ENCODE data around the gene ITIH2.
"Not testable (repeated sequence)": the region's sequence is repeated elsewhere in the genome, so short reads cannot be mapped to it uniquely, and the experiment has no call there.

ITIH2 gene

DNA sequence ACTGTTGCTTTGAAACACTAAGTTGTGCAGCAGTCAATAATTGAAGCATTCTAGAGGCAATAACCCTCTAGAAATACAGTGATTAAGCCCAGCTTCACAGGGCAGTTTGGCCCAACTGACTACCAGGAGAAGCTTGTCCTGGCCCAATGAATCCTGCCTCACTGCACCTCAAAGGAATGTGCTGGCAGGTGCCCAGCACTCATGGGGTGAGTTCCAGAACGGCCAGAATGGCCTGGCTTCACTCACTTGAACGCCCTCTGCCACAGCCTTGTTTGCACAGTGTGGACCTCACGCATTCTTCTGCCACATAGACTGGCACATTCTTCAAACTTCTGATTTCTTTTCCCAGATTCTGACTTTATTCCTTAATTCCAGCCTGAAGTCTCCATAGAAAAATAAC, 6.6 kb upstream of the ITIH2 start:
- DNase-seq = no peak

DNA sequence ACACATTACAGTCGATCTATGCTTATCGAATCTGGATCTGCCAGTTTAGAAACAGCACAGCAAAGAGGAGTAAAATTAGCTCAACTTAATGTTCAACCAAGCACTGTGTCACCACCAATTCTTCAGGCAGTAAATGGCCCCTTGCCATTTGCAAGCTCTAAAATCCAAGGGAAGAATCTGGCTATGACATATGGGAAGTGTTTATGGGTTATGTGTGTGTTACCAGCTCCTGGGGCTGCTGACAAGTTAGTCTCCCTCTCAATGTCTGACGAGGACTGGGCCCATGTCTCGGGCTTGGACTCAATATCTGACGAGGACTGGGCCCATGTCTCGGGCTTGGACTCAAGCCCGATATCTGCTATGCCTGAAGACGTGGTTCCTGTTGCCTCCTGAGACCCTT, 5.7 kb upstream of the ITIH2 start:
- no peak for DNase-seq

DNA sequence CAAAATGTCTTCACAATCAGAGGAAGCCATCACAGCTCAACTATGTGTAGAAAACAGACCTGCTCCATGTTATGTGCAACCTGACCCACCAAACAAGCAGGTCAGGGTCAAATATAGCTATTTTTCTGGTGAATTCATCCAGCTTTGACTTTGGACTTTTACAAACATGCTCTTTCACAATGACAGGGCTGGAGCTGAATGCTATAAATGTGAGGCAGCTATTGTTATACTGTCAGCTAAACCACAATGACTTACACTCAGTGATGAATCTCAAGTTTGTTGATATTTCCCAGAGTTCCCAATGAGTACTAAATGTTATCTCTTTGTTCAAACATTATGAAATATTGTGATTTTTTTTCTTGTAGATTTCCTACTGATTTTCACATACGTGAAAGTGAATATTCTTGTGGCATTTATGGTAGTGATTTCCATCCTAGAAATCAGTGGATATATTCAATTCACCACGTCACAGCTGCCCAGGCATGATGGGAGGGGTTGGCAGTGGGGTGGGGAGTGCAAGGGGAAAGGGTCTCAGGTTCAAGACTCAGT, 2.5 kb upstream of the ITIH2 start:
- DNase-seq = no peak

DNA sequence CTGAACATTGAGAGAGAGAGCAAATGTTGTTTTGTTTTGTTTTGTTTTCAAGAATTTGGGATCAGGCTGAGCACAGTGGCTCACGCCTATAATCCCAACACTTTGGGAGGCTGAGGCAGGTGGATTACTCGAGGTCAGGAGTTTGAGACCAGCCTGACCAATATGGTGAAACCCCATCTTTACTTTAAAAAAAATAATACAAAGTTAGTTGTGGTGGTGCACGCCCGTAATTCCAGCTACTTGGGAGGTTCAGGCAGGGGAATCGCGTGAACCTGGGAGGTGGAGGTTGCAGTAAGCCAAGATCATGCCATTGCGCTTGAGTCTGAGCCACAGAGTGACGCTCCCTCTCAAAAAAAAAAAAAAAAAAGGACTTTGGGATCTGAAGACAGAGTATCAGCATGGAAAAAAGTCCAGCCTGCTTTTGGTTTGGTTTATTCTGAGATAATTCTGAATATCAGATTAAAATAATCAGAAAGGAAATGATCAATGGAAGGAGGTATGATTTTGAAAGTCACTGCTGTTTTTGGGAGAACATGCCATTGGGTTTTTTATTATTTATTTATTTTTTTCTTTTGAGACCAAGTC, 1.9 kb upstream of the ITIH2 start:
- no peak for DNase-seq

DNA sequence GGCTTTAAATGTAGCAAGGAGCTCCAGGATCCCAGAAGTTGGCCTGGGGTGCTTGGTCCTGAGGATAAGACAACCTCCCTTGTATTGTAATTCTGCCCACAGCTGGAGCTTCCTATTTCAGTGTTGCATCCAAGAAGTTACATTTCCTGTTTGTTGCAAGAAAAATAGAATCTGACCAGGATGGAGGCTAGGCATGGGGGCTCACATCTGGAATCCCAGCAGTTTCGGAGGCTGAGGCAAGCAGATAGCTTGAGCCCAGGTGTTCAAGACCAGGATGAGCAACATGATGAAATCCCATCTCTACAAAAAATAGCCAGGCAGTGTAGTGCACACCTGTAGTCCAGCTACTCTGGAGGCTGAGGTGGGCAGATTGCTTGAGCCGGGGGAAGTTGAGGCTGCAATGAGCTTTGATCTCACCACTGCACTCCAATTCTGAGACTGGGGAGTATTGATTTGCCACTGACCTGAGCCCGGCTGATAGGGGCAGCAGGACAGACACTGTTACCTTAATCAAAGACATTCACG, 766 bp upstream of the ITIH2 start:
- DNase-seq = no peak

DNA sequence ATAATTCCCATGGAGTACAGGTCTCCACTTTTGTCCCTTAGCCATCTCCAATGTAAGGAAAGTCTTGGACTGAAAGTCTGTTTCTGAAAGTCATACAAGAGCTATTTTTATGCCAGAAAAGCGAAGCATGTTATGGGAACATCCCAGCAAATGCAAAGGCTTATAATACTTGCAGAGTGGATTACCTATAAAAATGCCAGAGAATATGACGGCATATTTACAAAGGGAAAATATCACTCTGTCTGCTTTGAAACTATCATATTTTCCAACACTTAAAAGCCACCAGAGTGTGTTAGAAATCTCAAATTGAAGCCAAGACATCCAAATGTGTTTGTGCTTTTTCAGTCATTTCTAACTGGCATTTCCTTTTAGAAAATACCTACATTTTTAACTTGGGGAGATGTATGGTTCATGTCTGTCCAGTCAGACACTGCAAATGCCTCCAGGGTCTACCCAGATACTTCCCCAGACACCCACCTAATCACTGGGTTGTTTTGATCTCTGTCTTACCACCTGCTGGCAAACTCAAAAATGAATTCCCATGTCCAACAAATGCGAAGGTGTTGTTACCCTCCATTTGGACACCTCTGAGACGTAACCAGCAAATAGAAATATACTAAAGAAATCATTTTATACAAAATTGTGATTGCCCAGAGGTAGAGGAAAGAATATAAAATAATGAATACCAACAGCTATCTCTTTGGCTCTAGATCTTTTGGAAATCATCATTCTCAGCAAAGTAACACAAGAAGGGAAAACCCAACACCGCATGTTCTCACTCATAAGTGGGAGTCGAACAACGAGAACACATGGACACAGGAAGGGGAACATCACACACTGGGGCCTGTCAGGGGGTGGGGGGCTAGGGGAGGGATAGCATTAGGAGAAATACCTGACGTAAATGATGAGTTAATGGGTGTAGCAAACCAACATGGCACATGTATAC, 1.2 kb downstream of the ITIH2 start:
- DNase-seq = no peak

DNA sequence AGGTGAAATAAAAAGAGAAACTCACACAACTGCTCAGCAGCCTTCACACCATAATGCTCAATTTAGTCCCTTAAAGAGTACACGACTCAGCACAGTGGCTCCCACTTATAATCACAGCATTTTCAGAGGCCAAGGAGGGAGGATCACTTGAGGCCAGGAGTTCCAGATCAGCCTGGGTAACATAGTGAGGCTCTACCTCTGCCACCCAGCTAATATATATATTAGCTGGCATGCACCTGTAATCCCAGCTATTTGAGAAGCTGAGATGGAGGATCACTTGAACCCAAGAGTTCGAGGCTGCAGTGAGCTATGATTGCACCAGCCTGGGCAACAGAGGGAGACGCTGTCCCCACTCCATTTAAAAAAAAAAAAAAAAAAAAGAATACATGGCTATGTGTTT, 2.2 kb downstream of the ITIH2 start:
- DNase-seq = no peak

DNA sequence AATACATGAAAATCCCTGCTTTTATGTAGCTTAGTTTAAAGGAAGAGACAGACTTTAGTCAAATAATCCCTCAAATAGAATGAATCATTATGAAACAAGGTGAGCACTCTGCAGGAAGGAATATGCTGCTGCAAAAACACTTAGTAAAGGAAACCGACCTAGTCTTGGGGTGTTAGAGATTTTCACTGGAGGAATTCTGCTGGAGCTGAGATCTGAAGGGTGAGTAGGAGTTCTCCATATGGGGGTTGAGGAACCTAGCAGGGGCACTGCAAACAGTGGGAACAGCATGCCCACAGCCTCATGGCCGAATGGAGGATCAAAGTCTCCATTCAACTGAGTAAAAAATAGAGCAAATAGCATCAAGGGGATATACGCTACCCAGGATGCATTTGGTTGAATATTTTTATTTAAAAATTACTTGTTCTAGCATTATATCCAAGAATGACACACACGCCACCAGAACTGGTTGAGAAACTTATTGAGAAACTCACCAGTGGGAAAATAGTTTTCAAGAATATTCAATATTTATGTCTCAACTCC, 3.5 kb downstream of the ITIH2 start:
- DNase-seq = no peak

DNA sequence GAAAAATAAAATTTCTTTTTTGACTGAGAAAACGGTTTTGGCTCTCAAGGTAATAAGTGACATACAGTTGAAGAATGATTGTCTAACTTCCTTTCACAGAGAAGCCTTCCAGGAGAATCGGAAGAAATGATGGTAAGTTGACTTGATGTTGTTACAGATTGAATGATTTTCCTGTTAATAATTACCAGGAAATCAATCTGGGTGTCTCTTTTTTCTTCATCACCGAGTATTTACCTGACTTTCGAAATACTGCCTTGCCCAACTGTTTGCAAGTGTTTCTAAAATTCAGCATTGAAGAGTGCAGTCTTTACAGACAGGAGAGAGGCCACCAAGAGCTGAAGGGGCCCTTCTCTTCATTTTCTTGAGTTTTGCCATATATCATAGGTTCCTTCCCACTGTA, 4.0 kb downstream of the ITIH2 start:
- DNase-seq = no peak

DNA sequence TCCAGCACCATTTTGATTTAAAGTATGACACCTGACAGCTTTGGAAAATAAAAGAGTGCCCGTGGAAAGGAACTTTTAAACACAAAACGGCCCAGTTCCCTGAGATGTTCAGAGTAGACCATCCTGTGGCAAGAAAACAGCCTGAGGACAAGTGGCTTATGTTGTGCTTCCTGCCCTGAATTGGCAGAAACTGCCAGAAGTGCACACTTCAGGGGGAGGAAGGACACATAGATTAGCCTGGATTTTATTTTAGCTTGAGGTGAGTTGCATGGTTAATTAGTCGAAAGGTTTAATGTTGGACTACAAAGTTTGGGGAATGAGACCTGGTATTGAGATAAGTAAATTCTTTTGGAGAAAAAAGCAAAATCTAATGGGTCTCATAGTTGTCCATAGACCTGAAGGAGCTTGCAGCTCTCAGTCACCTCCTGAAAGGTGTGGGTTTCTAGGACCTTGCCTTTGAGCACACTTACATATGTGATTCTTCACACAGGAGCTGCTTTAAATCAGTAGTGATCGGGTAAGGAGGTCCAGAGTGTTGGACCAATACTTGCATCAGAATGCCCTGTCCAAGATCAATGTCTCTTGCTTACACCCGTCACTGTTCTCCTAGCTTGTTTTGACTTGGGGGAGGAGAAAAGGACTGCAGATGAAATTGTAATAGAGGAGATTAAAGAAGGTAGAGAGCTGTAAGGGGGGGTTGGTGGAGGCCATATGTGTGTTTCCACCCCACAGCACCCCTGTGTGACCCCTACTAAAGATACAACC, 4.9 kb downstream of the ITIH2 start:
- no peak for DNase-seq

DNA sequence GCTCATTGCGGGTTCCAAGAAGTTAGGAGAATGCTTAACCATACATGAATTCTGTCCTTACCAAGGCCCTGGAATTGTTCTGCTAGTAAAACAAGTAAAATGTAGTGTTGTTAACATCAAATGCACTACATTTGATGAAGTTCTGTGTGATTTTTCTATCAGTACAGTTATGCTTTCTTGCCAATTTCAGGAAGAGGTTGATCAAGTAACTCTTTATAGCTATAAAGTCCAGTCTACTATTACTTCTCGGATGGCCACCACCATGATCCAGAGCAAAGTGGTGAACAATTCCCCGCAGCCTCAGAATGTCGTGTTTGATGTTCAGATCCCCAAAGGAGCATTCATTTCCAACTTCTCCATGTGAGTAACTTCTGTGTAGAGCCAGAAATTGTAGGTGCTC, 5.7 kb downstream of the ITIH2 start:
- DNase-seq = no peak

DNA sequence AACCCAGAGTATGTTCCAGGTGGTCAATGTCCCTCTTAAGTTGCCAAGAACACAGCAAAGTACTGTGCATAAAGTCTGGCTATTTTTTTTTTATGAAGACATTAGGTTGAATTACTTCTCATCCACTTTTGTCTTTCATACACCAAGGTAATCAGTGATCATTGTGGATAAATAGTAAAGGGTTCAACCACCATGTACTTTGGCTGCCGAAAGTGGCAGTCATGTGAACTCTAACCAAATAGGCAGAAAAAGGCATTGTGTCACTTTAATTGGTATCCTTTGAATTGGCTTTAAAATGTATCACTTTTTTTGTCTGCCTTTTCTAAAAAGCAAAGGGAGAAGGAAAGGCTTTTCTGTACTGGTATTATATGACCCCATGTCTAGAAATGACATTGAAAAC, 7.3 kb downstream of the ITIH2 start:
- no peak for DNase-seq

DNA sequence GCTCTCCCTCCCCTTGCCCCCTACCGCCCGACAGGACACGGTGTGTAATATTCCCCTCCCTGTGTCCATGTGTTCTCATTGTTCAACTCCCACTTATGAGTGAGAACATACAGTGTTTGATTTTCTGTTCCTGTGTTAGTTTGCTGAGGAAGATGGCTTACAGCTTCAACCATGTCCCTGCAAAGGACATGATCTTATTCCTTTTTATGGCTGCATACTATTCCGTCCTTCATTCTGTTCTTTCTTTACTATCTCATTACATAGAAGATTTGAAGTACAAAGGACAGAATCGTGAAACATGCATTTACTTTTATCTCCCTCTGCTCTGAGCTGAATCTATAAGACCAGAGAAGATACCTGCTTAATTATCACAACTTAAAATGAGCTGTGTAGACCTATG, 8.0 kb downstream of the ITIH2 start:
- not testable (repeated sequence) for DNase-seq

DNA sequence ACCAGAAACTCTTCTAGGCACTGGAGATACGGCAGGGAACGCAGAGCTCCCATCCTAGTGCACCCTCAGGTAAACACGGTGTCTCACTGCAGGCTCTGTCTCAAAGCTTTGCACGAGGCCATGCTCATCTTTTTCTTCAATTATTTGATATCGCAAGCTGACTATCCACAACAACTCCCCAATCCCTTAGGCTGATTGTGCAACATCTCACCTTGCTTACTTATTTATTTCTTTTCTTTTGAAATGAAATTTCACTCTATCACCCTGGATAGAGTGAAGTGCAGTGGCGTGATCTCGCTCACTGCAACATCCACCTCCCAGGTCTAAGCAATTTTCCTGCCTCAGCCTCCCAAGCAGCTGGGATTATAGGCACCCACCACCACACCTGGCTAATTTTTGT, 12.4 kb downstream of the ITIH2 start:
- DNase-seq = no peak

DNA sequence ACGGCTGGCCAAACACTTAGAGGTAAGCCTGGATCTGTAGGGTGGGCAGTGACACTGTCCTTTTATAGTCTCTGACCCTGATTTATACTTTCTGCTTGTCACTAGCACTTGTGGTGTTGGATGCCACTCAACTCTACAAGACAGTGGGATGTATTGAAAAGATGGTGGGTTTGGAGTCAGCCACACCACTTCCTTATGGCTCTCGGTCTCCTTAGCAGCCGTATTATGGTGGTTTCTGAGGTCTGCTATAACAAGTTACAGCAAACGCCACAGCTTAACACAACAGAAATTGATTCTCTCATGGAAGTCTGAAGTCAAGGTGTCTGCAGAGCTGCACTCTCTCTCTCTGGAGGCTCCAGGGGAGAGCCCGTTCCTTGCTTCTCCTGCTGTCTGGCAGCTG, 14.7 kb downstream of the ITIH2 start:
- no peak for DNase-seq

DNA sequence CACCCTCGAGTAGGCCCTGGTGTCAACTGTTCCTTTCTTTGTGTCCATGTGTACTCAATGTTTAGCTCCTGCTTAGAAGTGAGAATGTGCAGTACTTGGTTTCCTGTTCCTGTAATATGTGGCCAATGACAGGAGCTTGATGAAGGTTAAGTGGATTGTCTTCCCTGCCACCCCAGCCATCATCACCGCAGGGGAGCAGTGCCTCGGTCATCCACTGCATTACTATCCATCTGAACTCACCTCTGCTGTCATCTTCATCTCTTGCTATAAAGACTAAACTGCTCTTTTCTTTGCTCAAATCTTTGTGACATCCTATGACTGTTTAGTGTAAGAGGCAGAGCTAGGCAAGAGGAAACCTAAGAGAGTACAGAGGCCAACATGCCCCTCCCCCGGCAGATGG, 15.6 kb downstream of the ITIH2 start:
- DNase-seq = no peak

DNA sequence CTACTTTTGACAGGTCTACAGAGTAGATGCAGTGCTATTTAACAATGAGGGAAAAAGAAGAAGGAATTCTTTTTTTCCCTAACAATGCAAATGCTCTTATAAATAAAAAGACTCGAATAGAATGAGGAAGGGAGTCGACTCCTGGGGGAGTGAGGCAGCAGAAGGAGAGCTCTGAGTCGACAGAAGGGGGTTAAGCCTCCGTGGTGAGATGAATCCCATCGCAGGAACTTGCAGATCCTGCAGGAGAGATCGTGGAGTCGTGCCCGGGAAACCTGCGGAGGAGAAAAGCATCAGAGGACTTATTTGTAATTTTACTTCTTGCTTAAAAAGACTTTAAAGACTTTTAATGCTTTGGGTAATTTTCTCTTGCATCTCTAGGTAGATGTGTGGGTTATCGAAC, 17.4 kb downstream of the ITIH2 start:
- DNase-seq = no peak

DNA sequence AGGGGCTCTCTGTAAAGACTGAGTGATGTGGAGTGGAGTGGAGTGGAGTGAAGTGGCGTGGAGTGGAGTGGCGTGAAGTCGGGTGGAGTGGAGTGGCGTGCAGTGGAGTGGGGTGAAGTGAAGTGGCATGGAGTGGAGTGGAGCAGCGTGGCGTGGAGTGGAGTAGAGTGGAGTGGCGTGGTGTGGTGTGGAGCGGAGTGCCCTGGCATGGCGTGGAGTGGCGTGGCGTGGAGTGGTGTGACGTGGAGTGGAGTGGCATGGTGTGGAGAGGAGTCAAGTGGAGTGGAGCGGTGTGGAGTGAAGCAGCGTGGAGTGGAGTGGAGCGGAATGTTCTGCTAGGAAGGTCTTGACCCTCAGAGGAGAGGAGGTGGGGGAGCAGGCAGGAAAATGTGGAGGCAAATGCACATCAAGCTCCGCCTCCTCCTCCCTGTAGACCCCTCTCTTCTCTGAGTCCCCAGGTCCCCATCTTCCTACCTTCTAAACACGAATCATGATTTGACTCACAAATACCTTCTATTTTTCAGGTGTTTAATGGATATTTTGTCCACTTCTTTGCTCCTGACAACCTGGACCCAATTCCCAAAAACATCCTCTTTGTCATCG, 19.9 kb downstream of the ITIH2 start:
- DNase-seq = no peak

DNA sequence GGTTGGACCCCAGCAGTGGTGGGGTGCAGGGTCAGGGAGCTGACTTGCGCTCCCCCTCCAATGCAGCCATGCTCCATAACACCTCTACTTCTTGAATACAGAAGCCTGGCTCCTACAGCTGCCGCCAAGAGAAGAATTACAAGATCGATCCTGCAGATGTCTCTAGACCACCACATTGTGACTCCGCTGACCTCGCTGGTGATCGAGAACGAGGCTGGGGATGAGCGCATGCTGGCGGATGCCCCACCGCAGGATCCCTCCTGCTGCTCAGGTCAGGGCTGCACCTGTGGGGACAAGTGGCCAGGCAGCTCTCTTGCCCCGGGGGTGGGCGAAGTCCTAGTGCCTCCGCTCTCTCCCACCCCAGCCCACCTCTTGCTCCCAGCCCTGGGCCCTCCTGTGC, 31.7 kb downstream of the ITIH2 start:
- no peak for DNase-seq

DNA sequence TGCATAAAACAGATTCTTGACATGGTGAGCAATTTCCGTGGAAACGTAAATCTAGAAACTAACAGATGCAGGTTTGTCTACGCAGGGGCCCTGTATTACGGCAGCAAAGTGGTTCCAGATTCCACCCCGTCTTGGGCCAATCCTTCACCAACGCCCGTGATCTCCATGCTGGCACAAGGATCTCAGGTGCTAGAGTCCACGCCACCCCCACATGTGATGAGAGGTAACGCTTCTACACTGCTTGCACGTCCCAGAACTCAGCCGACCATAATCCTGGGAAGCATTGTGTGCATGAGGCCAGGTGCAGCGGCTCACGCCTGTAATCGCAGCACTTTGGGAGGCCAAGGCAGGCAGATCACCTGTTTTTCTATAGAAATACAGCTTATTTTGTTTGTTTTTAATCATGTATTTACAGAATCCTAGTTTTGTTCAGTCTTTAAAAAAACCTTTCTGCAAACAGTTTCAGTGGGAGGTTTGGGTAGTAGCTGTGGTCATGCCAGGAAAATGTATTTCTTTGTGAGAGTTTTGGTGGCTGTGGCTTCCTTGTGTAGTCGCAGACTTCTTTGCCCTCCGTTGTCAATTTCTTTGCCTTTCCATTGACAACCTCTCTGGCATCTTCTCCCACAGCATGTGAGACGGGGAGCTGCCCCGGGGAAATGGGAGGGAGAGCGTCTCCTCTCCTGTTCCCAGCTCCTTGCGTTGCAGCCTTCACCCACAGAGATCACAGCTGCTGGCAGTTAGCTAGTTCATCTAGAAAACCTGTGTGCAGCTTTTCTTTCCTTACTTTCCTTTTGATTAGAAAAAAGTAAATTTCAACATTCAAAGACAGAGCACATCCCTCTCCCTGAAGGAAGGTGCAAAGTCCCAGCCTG, 35.7 kb downstream of the ITIH2 start:
- DNase-seq = no peak

DNA sequence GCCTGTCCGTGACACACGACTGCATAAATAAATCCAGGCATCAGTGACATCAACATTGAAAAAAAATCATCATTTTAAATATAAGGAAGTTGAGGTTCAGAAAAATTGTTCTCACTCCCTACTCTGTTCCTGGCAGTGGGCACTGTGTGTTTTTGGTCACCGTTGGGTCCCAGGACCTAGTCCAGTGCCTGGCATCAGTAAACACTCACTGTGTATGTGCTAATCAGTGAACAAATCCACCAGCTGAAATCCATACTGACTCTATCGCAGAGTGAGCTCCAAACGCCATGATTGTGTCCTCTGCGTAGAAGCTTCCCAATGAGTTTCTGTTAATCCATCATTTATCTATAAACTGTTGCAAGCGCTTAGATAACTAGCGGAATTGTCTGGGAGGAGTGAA, 41.2 kb downstream of the ITIH2 start:
- DNase-seq = no peak

DNA sequence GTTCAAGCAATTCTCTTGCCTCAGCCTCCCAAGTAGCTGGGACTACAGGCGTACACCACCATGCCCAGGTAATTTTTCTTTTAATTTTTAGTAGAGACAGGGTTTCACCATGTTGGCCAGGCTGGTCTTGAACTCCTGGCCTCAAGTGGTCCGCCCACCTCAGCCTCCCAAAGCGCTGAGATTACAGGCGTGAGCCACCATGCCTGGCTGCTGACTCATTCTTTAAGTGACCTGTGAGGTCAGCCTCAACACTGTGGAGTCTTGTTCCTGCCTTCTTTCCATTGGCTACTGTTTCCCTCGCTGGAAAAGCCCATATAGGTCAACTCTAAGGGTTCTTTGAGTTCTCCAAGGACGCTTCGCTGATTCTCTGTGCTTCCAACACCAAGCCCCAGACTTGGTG, 45.5 kb downstream of the ITIH2 start:
- DNase-seq = not testable (repeated sequence)

Data from hematopoietic multipotent progenitor cell treated with erythropoietin and hydrocortisone succinate and interleukin-3 and kit ligand, for 8 days (in vitro differentiated cells).